A673 (cell line): Measurements from ENCODE around the gene TMEM45A.

ENCODE experiments used
- EZH2 ChIP-seq: fragments of 200-600 bp; sonication (generic); IDR thresholded peaks from 2 replicates; pipeline ENCODE4 v1.6.1; 2017; ENCODE audit warnings: borderline replicate concordance, low read depth, mild to moderate bottlenecking, mixed read lengths, antibody characterized with exemption, low read length; ENCODE audit not compliant: poor library complexity, severe bottlenecking
- TF ChIP-seq, protein P1 (sequence below): fragments of 300-800, 200-600 bp; sonication (generic); conservative IDR thresholded peaks from 2 replicates; pipeline ENCODE4 v1.5.1; 2017; ENCODE audit warnings: low read depth, mild to moderate bottlenecking, antibody characterized with exemption, low read length, moderate library complexity, mixed read lengths

DNA sequence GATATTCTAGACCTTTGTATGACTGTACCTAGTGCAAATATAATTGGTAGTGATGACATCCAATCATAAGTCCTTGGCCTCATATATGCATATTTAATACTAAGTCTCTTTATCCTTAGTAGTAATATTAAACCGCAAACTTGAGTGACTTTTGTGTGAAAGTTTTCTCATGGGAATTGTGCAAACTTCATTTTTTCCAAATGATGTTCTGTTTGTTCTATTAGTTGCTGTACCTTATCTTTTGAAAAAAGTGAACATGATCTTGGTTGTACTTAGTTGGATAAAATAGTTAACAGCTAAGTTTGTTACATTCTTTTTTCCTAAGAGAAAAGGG lies 43.2 kb downstream of the TMEM45A start:
- TF ChIP-seq, protein P1, sequence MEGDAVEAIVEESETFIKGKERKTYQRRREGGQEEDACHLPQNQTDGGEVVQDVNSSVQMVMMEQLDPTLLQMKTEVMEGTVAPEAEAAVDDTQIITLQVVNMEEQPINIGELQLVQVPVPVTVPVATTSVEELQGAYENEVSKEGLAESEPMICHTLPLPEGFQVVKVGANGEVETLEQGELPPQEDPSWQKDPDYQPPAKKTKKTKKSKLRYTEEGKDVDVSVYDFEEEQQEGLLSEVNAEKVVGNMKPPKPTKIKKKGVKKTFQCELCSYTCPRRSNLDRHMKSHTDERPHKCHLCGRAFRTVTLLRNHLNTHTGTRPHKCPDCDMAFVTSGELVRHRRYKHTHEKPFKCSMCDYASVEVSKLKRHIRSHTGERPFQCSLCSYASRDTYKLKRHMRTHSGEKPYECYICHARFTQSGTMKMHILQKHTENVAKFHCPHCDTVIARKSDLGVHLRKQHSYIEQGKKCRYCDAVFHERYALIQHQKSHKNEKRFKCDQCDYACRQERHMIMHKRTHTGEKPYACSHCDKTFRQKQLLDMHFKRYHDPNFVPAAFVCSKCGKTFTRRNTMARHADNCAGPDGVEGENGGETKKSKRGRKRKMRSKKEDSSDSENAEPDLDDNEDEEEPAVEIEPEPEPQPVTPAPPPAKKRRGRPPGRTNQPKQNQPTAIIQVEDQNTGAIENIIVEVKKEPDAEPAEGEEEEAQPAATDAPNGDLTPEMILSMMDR, result no peak
- no peak for TF ChIP-seq EZH2
